GM18499 (cell line): ENCODE results near the gene HSH2D.
"Not testable (repeated sequence)": the region's sequence is repeated elsewhere in the genome, so short reads cannot be mapped to it uniquely, and the experiment has no call there.

Source experiments
- ATAC-seq: cut with Tn5 transposase; IDR thresholded peaks from one replicate; pipeline ENCODE4 v1.9.1; 2021; ENCODE audit warnings: moderate number of reproducible peaks; ENCODE audit not compliant: insufficient read depth, unreplicated experiment

HSH2D gene, protein sequence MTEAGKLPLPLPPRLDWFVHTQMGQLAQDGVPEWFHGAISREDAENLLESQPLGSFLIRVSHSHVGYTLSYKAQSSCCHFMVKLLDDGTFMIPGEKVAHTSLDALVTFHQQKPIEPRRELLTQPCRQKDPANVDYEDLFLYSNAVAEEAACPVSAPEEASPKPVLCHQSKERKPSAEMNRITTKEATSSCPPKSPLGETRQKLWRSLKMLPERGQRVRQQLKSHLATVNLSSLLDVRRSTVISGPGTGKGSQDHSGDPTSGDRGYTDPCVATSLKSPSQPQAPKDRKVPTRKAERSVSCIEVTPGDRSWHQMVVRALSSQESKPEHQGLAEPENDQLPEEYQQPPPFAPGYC

DNA sequence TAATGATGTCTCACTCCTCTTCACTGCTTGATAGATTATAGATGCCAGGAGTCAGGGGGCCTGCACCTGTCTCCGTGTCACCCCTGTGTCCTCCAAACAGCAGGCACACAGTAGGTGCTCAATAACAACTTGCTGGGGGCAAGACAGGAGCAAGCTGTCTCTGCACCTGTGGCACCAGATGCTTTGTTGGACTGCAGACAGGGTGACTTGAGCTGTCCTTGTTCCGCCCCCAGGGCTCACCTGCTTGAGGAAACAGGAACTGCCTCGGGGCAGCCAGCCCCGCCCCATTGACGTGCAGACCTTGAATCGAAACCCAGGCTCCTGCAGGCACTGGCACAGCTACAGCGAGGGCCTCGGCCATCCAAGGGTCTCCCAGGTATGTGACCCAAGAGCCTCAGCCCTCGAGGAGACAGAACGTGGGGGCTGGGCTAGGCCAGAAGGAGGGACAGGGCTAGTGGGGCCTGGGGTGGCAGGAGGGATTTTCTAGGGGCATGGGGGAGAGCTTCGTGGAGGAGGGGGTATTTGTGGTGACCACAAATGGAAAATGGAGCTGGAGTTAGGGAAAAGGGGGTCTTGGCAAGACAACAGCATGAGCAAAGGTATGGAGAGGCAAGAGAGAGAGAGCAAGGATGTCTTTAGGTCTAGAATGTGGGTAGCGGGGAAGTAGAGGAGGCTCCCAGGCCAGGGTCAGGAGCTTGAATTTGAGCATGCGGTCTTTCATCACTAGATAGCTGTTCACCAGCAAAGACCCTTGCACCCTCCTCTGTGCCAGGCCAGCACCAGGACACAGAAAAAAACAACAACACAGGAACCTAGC lies at the start of gene HSH2D:
Gene HSH2D, plus strand, starts transcription at position 287 of the 817 bp plus-strand sequence. CDS start 5,066 bp downstream, outside the sequence.
- ATAC-seq: no peak

DNA sequence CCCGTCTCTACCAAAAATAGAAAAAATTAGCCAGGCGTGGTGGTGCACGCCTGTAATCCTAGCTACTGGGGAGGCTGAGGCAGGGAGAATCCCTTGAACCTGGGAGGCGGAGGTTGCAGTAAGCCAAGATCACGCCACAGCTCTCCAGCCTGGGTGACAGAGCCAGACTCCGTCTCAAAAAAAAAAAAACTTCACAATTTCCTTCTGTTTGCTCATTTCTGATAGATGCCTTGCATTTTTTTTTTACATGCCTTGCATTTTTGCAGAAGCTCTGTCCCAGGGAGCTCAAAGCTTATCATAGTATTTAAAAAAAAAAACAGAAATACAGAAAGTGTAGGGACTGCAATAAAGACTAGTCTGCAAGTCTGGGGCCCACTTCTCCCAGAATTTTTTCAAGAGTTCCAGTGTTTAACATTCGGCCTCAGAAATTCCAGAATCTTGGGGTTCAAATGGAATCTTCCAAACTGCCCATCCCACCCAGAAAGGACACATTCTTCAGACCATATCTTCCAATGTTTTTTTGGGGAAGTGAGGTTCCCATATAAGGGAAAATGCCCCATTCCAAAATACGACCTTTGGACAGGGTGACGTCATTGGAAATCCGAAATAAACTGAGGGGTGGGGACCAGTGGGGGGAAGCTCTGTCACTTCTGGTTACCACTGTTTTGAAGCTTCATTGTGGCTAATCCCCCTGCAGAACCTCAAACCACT lies 49.0 kb upstream of the HSH2D start:
- ATAC-seq: no peak

GRCh38 chr19:16095071-16095571 lies 48.4 kb upstream of the HSH2D start:
- ATAC-seq: no peak

GRCh38 chr19:16096280-16096855 lies 47.1 kb upstream of the HSH2D start:
- ATAC-seq: no peak

DNA sequence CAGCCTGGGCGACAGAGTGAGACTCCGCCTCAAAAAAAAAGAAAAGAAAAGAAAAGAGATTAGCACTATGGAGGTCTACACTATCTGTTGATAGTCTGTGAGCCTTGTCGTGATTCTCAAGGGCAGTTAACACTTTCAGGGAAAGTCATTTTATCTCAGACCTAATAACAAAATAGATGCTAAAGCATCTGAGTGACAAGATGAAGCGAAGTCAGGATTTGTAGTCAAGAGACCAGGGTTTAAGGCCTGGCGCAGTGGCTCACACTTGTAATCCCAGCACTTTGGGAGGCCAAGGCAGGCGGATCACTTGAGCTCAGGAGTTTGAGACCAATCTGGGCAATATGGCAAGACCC lies 45.1 kb upstream of the HSH2D start:
- no peak for ATAC-seq

DNA sequence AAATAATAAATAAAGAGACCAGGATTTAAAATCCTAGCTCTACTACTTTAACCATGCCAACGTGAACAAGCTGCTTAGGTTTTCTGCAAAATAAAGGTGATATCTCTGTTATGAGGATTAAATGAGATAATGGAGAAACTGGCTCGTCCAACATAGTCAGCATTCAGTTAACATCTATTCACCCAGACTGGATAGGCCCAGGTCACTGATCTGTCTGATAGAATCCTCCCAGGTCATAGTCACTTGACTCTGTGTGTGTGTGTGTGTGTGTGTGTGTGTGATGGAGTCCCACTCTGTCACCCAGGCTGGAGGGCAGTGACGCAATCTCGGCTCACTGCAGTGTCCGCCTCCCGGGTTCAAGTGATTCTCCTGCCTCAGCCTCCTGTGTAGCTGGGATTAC lies 44.7 kb upstream of the HSH2D start:
- no peak for ATAC-seq

GRCh38 chr19:16099314-16099965 lies 44.0 kb upstream of the HSH2D start:
- not testable (repeated sequence) for ATAC-seq

DNA sequence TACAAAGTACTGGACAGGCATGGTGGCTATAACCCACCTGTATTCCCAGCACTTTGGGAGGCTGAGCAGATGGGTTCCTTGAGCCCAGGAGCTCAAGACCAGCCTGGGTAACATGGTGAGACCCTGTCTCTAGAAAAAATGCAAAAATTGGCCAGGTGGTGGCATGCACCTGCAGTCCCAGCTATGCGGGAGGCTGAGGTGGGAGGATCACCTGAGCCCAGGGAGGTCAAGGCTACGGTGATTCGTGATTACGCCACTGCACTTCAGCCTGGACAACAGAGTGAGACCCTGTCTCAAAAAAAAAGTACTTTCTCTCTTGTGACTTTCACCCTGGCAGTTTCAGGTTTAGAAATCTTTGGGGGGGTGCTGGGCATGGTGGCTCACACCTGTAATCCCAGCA lies 43.0 kb upstream of the HSH2D start:
- ATAC-seq: no peak

DNA sequence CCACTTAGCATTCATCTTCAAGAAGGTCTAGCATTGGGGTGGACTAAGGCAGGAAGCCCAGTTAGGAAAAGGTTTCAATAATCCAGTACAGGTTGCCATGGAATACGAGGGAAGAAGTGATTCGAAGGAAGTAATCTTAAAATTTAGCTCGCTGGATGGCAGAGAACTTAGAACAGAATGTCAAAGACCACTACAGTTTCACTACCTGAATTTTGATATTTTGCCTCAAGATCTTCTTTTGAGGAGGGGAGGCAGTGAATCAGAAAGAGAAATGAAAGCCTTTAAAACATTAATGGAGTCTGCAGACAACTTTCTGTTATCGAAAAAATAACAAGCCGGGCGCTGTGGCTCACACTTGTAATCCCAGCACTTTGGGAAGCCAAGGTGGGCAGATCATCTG lies 38.8 kb upstream of the HSH2D start:
- ATAC-seq: no peak

GRCh38 chr19:16106121-16106520 lies 37.4 kb upstream of the HSH2D start:
- ATAC-seq: no peak

DNA sequence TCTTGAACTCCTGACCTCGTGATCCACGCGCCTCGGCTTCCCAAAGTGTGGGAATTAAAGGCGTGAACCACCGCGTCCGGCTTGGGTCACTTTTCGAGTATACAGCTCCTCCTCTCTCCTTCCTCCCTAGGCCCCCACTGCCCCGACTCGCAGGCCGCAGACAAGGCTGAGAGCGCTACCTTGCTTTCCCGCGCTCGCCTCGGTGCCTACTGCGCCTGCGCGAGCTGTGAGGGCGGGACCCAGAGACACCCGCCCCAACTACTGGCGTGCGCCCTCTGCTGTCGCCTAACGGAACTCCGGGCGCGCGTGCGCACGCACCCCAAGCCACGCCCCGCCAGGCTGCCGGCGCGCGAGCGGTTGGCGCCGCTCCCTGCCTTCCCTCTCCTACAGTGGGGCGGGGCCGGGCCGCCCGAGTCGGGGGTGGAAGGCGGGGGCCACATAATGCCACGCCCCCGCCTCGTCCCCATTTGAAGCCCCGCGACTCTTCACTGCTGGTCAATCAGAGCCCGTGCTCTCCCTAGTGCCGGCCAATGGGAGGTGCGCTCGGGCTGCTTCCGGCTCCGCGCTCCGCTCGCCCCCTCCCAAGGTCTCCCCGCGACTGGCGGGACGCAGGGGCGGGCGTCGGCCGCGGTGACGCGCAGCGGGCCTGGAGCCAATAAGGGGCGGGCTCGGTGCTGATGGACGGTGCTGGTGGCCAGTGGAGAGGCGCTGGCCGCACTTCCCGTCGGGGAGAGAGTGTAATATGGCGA lies 32.2 kb upstream of the HSH2D start, which contains the start of gene RAB8A:
Gene RAB8A, plus strand, starts transcription at position 730 of the 749 bp plus-strand sequence. Its CDS starts 13 bp downstream, at position 743.
- ATAC-seq: peak; percentile 58

GRCh38 chr19:16111909-16112752 lies 31.4 kb upstream of the HSH2D start:
- ATAC-seq: no peak

GRCh38 chr19:16112778-16113177 lies 30.7 kb upstream of the HSH2D start:
- no peak for ATAC-seq

- ATAC-seq: no peak
These were observed 29.8 kb upstream of the HSH2D start for GRCh38 chr19:16113727-16114126.

GRCh38 chr19:16115301-16116039 lies 28.0 kb upstream of the HSH2D start:
- ATAC-seq: no peak

DNA sequence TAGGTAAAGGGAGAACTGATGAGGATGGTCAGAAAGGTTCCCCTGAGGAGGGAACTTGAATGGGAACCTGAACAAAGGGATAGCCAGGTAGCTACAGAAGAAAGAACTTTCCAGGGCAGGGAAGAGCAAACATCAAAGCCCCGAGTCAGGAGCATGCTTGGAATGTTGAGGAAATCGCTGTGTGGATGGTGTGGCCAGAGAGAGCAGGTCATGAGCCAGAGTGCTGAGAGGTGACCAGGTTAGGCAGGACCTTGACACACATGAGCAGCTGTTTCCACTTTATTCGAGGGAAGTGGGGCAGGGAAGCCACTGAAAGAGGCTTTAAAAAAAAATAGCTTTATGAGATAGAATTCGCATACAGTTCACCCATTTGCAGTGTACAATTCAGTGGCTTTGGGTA lies 27.4 kb upstream of the HSH2D start:
- no peak for ATAC-seq

- ATAC-seq: no peak
These were observed 25.9 kb upstream of the HSH2D start for GRCh38 chr19:16117594-16118033.
